Head of caudate nucleus (tissue), 42 donors: ENCODE data around the gene MB21D2.
"Not testable (repeated sequence)": the region's sequence is repeated elsewhere in the genome, so short reads cannot be mapped to it uniquely, and the experiment has no call there.

Experiments
- DNase-seq, 42 donors: peaks; one replicate each; pipeline versions ENCODE4 v3.0.0 to v3.0.0-alpha.2; 2020 to 2021; ENCODE audit warnings: mixed read lengths in 7 of 42
- intact Hi-C: fragments of 100-400 bp; cut with DNase I; formaldehyde crosslinking; loops from one replicate; pipeline ENCODE4 v1.15.0; 2022

The MB21D2 gene

GRCh38 chr3:192917404-192918274 is at the start of gene MB21D2:
TSS of gene MB21D2 (minus strand) at chr3:192917856. CDS start at chr3:192917840, 16 bp downstream.
- DNase-seq, result peak; percentile 40 to 88 (median 76)
- intact Hi-C loops, result loop anchor here (10.0 kb wide), 1 partner anchor 103 kb away; no protein-coding TSS in a partner anchor

- intact Hi-C loops, result not testable (repeated sequence)
These were observed 47.5 kb upstream of the MB21D2 start for GRCh38 chr3:192964959-192965719.

GRCh38 chr3:192959773-192960172 is 42.1 kb upstream of the MB21D2 start:
- intact Hi-C loops, result no loop called here
- DNase-seq, result no peak

More at GRCh38 chr3:192964959-192965719, 47.5 kb upstream of the MB21D2 start:
- DNase-seq, result peak in 25 of 42 donors; percentile 9 to 74 (median 32)

- intact Hi-C loops, result no loop called here
These were observed 40.7 kb upstream of the MB21D2 start for GRCh38 chr3:192958219-192958872.

GRCh38 chr3:192957441-192958021 is 39.9 kb upstream of the MB21D2 start:
- intact Hi-C loops, result no loop called here
- peak in 16 of 42 donors; percentile 5 to 61 (median 20) for DNase-seq

More at GRCh38 chr3:192958219-192958872, 40.7 kb upstream of the MB21D2 start:
- DNase-seq, result no peak

- intact Hi-C loops, result no loop called here
- DNase-seq, result no peak
These were observed 36.3 kb upstream of the MB21D2 start for GRCh38 chr3:192953926-192954325.

- intact Hi-C loops, result no loop called here
- DNase-seq, result no peak
These were observed 29.8 kb upstream of the MB21D2 start for GRCh38 chr3:192947421-192947820.

GRCh38 chr3:192943393-192943792 is 25.7 kb upstream of the MB21D2 start:
- intact Hi-C loops, result no loop called here
- no peak for DNase-seq

- intact Hi-C loops, result no loop called here
- no peak for DNase-seq
These were observed 25.0 kb upstream of the MB21D2 start for GRCh38 chr3:192942625-192943024.

GRCh38 chr3:192940129-192940528 is 22.5 kb upstream of the MB21D2 start:
- intact Hi-C loops, result no loop called here
- no peak for DNase-seq

- DNase-seq, result no peak
These were observed 17.8 kb upstream of the MB21D2 start for GRCh38 chr3:192935441-192935840.

GRCh38 chr3:192933779-192934460 is 16.3 kb upstream of the MB21D2 start:
- no peak for DNase-seq
- intact Hi-C loops, result no loop called here

More at GRCh38 chr3:192935441-192935840, 17.8 kb upstream of the MB21D2 start:
- intact Hi-C loops, result no loop called here

GRCh38 chr3:192933259-192933658 is 15.6 kb upstream of the MB21D2 start:
- intact Hi-C loops, result no loop called here
- no peak for DNase-seq

- intact Hi-C loops, result no loop called here
- no peak for DNase-seq
These were observed 14.2 kb upstream of the MB21D2 start for GRCh38 chr3:192931825-192932224.

GRCh38 chr3:192930577-192930976 is 12.9 kb upstream of the MB21D2 start:
- no peak for DNase-seq
- intact Hi-C loops, result no loop called here

GRCh38 chr3:192929755-192930547 is 12.3 kb upstream of the MB21D2 start:
- DNase-seq, result no peak
- intact Hi-C loops, result no loop called here

- no peak for DNase-seq
- intact Hi-C loops, result no loop called here
These were observed 11.5 kb upstream of the MB21D2 start for GRCh38 chr3:192929146-192929545.

- intact Hi-C loops, result no loop called here
- DNase-seq, result no peak
These were observed 11.1 kb upstream of the MB21D2 start for GRCh38 chr3:192928720-192929119.
